Mucosa of descending colon (tissue), 3 donors: ENCODE measurements around the gene HOXD10. TPM values are rescaled to one million over a fixed set of nuclear protein-coding genes. Genes with fewer than 3 reads are reported as not detected.

Experiments
- ATAC-seq: fragments of 200-7000 bp; cut with Tn5 transposase; one replicate; pipeline ENCODE4 v1.9.1; 2020; ENCODE audit warnings: mild to moderate bottlenecking, moderate library complexity
- DNase-seq, 3 donors: peaks; one replicate each; pipeline ENCODE4 v3.0.0-alpha.2; 2020
- H3K36me3 ChIP-seq: fragments of 200-600 bp; one replicate; pipeline ENCODE4 v1.8.0; 2021; ENCODE audit warnings: low read depth, mild to moderate bottlenecking
- H3K4me1 ChIP-seq: fragments of 200-600 bp; one replicate; pipeline ENCODE4 v1.8.0; 2021; ENCODE audit warnings: low read depth, mild to moderate bottlenecking
- H3K4me3 ChIP-seq: fragments of 200-600 bp; one replicate; pipeline ENCODE4 v1.8.0; 2021; ENCODE audit warnings: mild to moderate bottlenecking
- H3K9me3 ChIP-seq: fragments of 200-600 bp; one replicate; pipeline ENCODE4 v1.8.0; 2021; ENCODE audit warnings: mild to moderate bottlenecking
- intact Hi-C, 2 donors: fragments of 100-400 bp; cut with DNase I in 1 of 2; cut with micrococcal nuclease in 1 of 2; formaldehyde crosslinking; loops; one replicate each; pipeline versions ENCODE4 v1.11.0 to v1.11.1; 2022; cut with DNase I, micrococcal nuclease
- total RNA-seq, 3 donors: library from RNA; stranded (reverse); fragmentation: NEBNext Ultra II Directional in 2 of 3; extraction: Animal tissue kit (Norgen Biotek cat#: 25700) in 2 of 3; gene quantifications; one replicate each; pipeline versions ENCODE4 v1.2.1 to v1.2.4, GENCODE V29; 2021 to 2023
- TF ChIP-seq, protein P1 (sequence below): fragments of 200-600 bp; IDR thresholded peaks from one replicate; pipeline ENCODE4 v1.8.0; 2022; ENCODE audit warnings: antibody characterized with exemption, mild to moderate bottlenecking
- donor health status: DM: no; HTN: no; CAD: no; lungs with moderate emphysema.
- donor health status: DM: no; HTN: no; CAD: no.
- donor health status: DM: no; HTN: yes; CAD: no.

The HOXD10 gene
- total RNA-seq, 3 donors from 2014 or later: 1.8 to 4.1 (median 3.0) TPM

DNA sequence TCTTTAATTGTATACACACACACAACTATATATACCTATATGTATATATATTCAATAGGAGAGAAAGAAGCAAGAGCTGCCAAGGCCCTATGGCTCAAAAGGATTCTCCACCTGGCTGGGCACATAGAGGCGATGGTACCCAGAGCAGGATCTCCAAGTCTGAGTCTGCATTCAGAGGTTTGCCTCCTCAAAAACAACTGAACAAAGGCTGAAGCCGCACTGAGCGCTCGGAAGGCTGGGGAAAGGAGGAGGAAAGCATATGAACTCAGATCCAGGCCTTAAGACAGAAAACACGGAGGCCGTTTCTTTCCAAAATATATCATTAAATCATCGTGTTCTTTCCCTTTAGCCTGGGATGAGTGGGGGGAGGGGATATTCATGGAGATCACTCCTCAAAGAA, 13.4 kb upstream of the HOXD10 start:
- ATAC-seq: no peak
- intact Hi-C loops: no loop called here
- no peak for DNase-seq
- peaks cover 20% of the 10 kb centered on the region for H3K4me1 ChIP-seq
- TF ChIP-seq, protein P1, sequence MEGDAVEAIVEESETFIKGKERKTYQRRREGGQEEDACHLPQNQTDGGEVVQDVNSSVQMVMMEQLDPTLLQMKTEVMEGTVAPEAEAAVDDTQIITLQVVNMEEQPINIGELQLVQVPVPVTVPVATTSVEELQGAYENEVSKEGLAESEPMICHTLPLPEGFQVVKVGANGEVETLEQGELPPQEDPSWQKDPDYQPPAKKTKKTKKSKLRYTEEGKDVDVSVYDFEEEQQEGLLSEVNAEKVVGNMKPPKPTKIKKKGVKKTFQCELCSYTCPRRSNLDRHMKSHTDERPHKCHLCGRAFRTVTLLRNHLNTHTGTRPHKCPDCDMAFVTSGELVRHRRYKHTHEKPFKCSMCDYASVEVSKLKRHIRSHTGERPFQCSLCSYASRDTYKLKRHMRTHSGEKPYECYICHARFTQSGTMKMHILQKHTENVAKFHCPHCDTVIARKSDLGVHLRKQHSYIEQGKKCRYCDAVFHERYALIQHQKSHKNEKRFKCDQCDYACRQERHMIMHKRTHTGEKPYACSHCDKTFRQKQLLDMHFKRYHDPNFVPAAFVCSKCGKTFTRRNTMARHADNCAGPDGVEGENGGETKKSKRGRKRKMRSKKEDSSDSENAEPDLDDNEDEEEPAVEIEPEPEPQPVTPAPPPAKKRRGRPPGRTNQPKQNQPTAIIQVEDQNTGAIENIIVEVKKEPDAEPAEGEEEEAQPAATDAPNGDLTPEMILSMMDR: no peak
- no peaks in the 10 kb centered on the region for H3K36me3 ChIP-seq
- H3K4me3 ChIP-seq: no peak overlapping the region
- H3K9me3 ChIP-seq: no peaks in the 10 kb centered on the region

DNA sequence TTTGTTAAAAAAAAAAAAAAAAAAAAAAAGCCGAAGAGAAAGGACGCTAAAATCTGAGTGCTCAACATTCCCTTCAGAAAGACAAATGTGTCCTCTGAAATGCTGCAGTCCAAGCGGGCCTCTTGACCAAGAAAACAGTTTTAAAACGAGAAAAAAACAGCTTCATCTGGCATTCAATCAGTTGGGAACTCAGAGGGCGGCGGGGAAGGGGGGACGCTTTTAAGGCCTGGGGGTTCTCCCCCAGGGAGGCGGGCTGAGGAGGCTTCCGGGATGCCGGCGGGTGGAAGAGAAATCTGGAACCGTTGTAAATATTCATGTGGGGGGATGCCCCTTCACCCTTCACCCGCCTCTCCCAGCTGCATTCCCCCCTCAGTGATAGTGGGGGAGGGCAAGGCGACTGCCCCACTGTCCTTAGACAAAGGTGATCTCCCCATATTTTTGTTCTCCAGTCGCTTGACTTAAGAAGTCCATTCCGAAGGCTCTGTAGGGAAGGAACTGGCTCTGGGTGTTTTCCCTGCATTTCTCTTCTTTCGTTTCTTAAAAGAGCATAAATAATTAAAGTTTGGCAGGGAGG, 12.7 kb upstream of the HOXD10 start:
- H3K4me1 ChIP-seq: peaks cover 23% of the 10 kb centered on the region
- H3K4me3 ChIP-seq: no peak overlapping the region

DNA sequence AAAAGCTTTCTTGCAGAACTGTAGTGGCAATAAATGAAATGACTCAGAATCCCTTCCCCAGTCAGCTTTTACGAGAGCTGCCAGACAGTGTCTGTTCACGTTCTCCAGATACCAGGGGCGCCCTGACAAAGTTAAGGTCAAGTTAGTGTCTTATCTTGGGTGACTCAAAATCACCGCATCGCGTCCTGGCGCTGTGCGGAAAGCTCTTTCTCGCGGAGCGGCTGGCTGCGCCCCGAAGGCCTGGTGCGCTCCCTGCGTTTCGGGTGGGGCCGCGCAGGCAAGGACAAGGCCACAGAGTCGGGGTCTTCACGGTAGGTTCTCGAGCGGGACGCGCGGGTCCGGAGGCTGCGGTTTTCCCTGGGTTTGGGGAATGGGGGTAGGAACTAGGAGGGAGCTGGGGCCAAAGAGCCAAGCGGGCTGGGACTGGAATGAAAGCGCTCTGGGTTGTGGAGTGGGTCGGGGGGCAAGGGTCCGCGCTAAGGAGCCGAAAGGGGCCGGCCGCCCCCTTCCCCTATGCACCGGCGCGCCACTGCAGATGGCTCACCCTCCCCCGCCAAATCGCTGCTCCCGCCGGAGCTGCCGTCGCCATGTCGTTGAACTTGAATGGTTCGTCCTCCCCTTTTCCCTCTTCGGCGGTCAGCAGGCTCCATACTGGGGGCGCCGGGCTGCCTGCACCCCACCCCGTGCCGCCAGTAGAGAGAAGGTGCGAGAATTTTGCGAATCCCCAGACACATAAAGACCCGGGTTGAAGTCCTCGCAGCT, 12.1 kb upstream of the HOXD10 start:
- peak; percentile 30 for ATAC-seq
- H3K4me1 ChIP-seq: peaks cover 23% of the 10 kb centered on the region

More for the DNA sequence above, 12.7 kb upstream of the HOXD10 start:
- Histone ChIP-seq H3K36me3 (no peaks in the 10 kb centered on the region), H3K9me3 (no peaks in the 10 kb centered on the region)
- peak in 1 of 3 donors; percentile 29 for DNase-seq
- intact Hi-C loops: no loop called here
- no peak for ATAC-seq
- TF ChIP-seq, protein P1: no peak

DNA sequence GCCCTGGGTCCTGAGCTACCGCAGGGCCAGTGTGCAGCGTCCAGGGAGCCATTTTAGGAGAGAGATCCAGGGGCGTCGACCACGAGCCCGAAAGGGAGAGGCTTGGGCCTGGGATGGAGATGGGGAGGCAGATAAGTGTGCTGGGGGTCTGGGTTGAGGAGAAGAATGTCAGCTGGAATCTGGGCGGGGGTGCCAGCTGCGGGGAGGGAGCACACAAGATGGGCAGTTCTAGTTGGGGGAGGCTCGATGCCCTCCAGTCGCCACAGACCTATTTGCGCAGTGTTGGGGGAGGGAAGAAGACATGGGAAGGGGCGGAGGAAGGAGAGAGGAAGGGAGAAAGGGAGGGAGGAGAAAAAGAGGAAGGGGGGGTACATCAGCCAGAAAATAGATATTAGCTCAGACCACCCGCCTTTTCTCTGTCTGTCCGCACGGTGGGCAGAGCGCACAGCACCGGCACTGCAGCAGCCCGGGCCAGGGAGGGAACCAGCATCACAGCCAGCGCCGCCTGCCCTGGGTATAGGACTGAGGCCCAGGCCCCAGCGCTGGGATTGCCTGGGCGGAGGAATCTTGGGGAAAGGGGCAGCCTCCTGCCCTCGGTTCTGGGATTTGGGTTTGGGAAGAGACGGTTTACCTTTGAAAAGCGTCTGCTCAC, 11.4 kb upstream of the HOXD10 start:
- peak in 1 of 3 donors; percentile 26 for DNase-seq
- intact Hi-C loops: no loop called here
- TF ChIP-seq, protein P1: no peak

More for the DNA sequence above, 12.1 kb upstream of the HOXD10 start:
- peak in 1 of 3 donors; percentile 36 for DNase-seq
- TF ChIP-seq, protein P1: no peak
- Histone ChIP-seq H3K36me3 (no peaks in the 10 kb centered on the region), H3K9me3 (no peaks in the 10 kb centered on the region), H3K4me3 (no peak overlapping the region)
- intact Hi-C loops: no loop called here

DNA sequence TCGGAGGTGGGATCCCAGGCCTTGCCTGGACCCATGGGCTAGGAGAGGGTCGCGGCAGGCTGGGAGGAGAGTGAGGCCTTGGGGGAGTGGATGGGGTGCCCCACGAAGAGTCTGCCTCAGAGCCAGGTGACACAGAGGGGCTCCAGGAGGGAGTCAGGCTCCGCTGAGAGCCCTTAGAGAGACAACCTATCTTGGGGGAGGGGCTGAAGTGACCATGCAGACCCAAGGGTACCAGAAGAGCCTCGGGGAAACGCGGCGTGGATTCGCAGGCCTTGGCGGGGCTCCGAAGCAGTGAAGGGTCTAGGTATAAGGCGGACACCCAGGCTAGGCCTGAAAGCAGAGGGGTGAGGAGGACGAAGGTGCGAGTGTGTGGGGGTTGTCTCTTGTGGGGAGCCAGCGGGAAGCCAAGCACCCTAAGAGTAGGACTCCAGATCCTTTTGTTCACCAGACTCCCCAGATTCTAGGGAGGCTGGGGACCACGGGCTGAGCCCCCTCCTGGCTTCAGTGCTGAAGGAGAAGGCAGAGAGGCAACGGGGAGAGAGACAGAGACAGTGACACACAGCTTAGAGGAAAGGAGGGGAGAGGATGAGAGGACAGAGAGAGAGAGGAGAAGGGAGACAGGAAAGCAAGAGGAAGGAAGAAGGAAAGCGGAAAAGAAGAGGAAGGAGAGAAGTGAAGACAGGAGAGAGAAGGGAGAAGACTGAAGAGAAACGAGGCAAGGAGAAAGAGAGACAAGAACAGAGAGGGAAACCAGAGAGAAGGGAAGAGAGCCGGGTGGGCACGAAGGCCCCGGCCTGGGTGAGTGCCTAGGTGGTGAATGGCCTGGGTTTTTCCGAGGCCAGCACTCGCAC, 10.6 kb upstream of the HOXD10 start:
- peaks cover 23% of the 10 kb centered on the region for H3K4me1 ChIP-seq
- TF ChIP-seq, protein P1: no peak
- ATAC-seq (no peak), DNase-seq (peak in 1 of 3 donors; percentile 24)
- intact Hi-C loops: no loop called here
- no peaks in the 10 kb centered on the region for H3K9me3 ChIP-seq
- H3K36me3 ChIP-seq: no peaks in the 10 kb centered on the region
- no peak overlapping the region for H3K4me3 ChIP-seq

More for the DNA sequence above, 11.4 kb upstream of the HOXD10 start:
- peaks cover 23% of the 10 kb centered on the region for H3K4me1 ChIP-seq
- no peak overlapping the region for H3K4me3 ChIP-seq
- H3K9me3 ChIP-seq: no peaks in the 10 kb centered on the region
- ATAC-seq: no peak
- H3K36me3 ChIP-seq: no peaks in the 10 kb centered on the region
